ENCODE measurements around the gene ALPK3. TPM values are rescaled to one million over a fixed set of nuclear protein-coding genes. Genes with fewer than 3 reads are reported as not detected.

ALPK3 gene
- total and polyA plus RNA-seq, 9 of the 15 experiments (the other 6 are each of a cell fraction or from before 2014, with no cell fraction given): 0.04 to 1.0 (median 0.07) TPM; not detected in 2

DNA sequence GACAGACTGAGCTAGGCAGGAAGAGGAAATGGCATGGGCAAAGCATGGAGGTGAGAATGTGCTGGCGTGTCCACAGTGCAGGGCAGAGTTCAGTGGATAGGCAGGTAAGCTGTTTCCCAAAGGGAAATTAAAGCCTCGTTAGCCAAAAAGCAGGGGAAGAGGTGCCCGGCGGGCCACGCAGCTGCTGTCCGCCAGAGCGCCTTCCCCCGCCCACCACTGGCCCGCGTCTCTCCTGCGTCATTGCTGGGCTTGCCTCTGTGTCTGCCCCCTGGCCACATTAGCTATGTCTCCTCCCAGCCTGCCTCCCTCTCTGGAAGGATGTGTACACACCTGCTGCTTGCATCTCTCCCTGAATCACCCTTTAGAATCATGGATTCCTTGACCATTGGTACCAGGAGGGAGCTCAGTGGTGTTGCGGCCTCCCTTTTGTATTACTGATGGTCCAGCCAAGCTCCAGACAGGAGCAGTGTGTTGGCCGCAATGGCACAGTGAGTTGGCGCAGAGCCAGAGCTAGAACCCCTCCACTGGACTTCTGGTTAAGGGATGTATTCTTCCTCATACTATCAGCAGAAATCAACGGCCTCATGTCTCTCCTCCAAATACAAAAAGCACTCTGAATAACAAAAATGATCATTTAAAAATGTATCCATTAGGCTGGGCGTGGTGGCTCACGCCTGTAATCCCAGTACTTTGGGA, 93.9 kb downstream of the ALPK3 start:
- Histone ChIP-seq H3K4me1 (replicated peaks in 1 of 2; ENCODE audit: control insufficient read depth in 2 of 2, insufficient read depth in 2 of 2, low read length in 2 of 2) (peaks cover 29 to 38% of the 10 kb centered on the region in 2 experiments), H3K27me3 (ENCODE audit: control insufficient read depth in 2 of 2, insufficient read depth in 2 of 2, low read length in 2 of 2) (no peaks in the 10 kb centered on the region), H4K20me1 (replicated peaks; ENCODE audit: control insufficient read depth, insufficient read depth, low read length) (no peaks in the 10 kb centered on the region), H3K9ac (ENCODE audit: insufficient read depth in 1 of 2, low read depth in 2 of 2, low read length in 2 of 2) (peak overlapping the region; percentile 26 to 54; a peak in 2 of 4 replicates), H3K4me3 (no peak overlapping the region), H3K4me2 (ENCODE audit: insufficient read depth, low read length) (peak overlapping the region; percentile 45), H3K36me3 (ENCODE audit: control insufficient read depth, insufficient read depth, low read length) (no peaks in the 10 kb centered on the region), H3K27ac (ENCODE audit: extremely low read depth, low read depth, low read length) (no peak overlapping the region; the same call in 2 of the 3 replicates), H3K9me1 (ENCODE audit: control insufficient read depth, insufficient read depth, low read length) (no peaks in the 10 kb centered on the region), H2AFZ (ENCODE audit: low read depth, low read length) (peak overlapping the region; percentile 73), H3K9me3 (replicated peaks; ENCODE audit: control insufficient read depth, insufficient read depth, low read depth, low read length) (no peaks in the 10 kb centered on the region), H3K79me2 (ENCODE audit: control insufficient read depth, insufficient read depth, low read length) (no peaks in the 10 kb centered on the region)
- CTCF ChIA-PET (ENCODE audit: low intra/inter-chr PET ratio): no interaction called here
- POLR2A ChIA-PET: interaction anchor here (0.6 to 0.9 kb wide), 2 partner anchors 30 to 43 kb away, joined by 3 read pairs; no protein-coding TSS in a partner anchor
- in situ Hi-C loops (cut with MboI): no loop called here
- WGBS (ENCODE audit: insufficient coverage, low coverage, missing lambda C conversion rate): 52% methylated on average over 13 of the region's 17 CpGs
- DNase-seq (ENCODE audit: extremely low read depth in 1 of 4, low spot score in 3 of 4): no peak
- TF ChIP-seq CREM (IDR thresholded peaks at IDR 0.05; ENCODE audit: low read depth): peak; percentile 55
- TF ChIP-seq NFIC (IDR thresholded peaks at IDR 0.05): peak; percentile 84
- peak; percentile 45 for TF ChIP-seq EGR1 (conservative IDR thresholded peaks at IDR 0.05)
- TF ChIP-seq, protein P1, sequence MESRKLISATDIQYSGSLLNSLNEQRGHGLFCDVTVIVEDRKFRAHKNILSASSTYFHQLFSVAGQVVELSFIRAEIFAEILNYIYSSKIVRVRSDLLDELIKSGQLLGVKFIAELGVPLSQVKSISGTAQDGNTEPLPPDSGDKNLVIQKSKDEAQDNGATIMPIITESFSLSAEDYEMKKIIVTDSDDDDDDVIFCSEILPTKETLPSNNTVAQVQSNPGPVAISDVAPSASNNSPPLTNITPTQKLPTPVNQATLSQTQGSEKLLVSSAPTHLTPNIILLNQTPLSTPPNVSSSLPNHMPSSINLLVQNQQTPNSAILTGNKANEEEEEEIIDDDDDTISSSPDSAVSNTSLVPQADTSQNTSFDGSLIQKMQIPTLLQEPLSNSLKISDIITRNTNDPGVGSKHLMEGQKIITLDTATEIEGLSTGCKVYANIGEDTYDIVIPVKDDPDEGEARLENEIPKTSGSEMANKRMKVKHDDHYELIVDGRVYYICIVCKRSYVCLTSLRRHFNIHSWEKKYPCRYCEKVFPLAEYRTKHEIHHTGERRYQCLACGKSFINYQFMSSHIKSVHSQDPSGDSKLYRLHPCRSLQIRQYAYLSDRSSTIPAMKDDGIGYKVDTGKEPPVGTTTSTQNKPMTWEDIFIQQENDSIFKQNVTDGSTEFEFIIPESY (CRISPR knock-in tag; IDR thresholded peaks at IDR 0.05): peak; percentile 83
- no peak for TF ChIP-seq RFX7 (CRISPR knock-in tag; IDR thresholded peaks at IDR 0.05)
- intact Hi-C loops (cut with micrococcal nuclease): no loop called here
- no TSS peak for BruUV-seq (replicated peaks)
- FAIRE-seq: no peak
- ATAC-seq: peak; percentile 15; the same call in 1 of the 3 replicates

All from K562 (cell line).